Measurements from ENCODE around the gene FAR2.

GRCh38 chr12:29374012-29374411, 224.9 kb downstream of the FAR2 start:
- TF ChIP-seq, protein P1, sequence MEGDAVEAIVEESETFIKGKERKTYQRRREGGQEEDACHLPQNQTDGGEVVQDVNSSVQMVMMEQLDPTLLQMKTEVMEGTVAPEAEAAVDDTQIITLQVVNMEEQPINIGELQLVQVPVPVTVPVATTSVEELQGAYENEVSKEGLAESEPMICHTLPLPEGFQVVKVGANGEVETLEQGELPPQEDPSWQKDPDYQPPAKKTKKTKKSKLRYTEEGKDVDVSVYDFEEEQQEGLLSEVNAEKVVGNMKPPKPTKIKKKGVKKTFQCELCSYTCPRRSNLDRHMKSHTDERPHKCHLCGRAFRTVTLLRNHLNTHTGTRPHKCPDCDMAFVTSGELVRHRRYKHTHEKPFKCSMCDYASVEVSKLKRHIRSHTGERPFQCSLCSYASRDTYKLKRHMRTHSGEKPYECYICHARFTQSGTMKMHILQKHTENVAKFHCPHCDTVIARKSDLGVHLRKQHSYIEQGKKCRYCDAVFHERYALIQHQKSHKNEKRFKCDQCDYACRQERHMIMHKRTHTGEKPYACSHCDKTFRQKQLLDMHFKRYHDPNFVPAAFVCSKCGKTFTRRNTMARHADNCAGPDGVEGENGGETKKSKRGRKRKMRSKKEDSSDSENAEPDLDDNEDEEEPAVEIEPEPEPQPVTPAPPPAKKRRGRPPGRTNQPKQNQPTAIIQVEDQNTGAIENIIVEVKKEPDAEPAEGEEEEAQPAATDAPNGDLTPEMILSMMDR (optimal IDR thresholded peaks at IDR 0.05 in 1 of 3, IDR thresholded peaks at IDR 0.05 in 1 of 3, conservative IDR thresholded peaks at IDR 0.05 in 1 of 3; ENCODE audit: extremely low read depth in 1 of 3, insufficient read depth in 2 of 3, low read length in 3 of 3) = no peak
- no peak for TF ChIP-seq EZH2 (IDR thresholded peaks at IDR 0.05; ENCODE audit: low read length)

All from keratinocyte (primary cell).